Stimulated activated CD4-positive, alpha-beta T cell treated with anti-CD3 and anti-CD28 coated beads, Interleukin-4, amount 100 ng/mL, for 4 hours (primary cell): ENCODE measurements around the gene FOXQ1.

ENCODE experiments used
- DNase-seq, 2 experiments: peaks; one replicate each; pipeline ENCODE4 v3.0.0-alpha.2; 2020

The FOXQ1 gene

GRCh38 chr6:1363729-1364572 lies 52.1 kb downstream of the FOXQ1 start:
- DNase-seq, result no peak
